Measurements from ENCODE around the gene UMODL1. TPM values are rescaled to one million over a fixed set of nuclear protein-coding genes. Genes with fewer than 3 reads are reported as not detected.

Gene UMODL1
- total and polyA plus RNA-seq, 10 of the 15 experiments (the other 5 are each of a cell fraction or from before 2014, with no cell fraction given) = 0.01 to 0.11 (median 0.03) TPM; not detected in 5

DNA sequence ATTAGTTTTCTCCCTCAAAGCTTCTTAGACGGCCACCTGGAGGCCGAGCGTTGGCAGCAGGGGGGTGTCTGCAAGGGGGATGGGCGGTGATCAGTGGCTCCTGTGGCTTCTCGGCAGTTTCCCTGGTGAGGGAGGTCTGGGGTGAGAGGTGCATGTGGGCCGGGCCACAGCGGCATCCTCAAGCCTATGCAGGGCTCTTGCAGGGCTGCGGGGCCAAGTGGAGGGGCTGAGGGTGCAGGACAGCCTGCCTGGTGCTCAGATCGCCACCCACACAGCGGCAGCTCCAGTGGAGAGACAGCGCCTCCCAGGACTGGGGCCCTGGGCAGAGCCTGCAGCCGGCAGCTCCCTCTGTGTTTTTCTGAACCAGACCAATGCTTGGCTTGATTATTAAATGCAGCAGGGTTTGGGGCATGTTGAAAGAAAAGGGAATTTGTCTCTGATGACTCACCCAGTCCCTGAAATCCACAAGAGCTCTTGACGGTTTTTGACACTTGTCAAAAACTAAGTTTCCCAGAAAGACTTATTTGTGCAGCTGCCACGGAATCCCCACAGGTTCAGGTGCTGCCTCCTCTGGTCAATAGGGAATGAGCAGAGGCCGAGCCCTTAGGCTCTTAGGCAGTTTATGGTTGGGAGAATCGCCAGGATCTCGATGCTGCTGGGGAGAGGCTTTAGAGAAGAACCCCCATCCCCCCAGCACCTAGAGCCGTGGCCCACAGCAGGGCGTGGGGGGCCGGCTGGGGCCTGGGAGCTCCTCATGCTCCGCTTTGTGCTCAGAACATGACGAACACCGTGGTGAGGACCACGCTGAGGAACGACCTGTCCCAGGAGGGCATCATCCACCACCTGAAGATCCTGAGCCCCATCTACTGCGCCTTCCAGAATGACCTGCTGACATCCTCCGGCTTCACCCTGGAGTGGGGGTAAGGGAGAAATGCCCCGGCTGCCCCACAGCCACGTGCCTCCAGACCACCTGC lies 54.7 kb downstream of the UMODL1 start:
- H3K27ac ChIP-seq (ENCODE audit: control insufficient read depth, insufficient read depth) = no peak overlapping the region
- POLR2A ChIA-PET = no interaction called here
- FAIRE-seq (no peak), DNase-seq (ENCODE audit: low read depth, low spot score) (no peak), ATAC-seq (peak; percentile 45)
- H3K9ac ChIP-seq (ENCODE audit: control insufficient read depth, insufficient read depth, low read length) = no peak overlapping the region
- H3K79me2 ChIP-seq (ENCODE audit: control insufficient read depth, insufficient read depth, low read length) = no peaks in the 10 kb centered on the region
- no peak overlapping the region for H3K4me2 ChIP-seq (ENCODE audit: control insufficient read depth, insufficient read depth)
- no TSS peak for BruUV-seq (replicated peaks)
- no peaks in the 10 kb centered on the region for H3K27me3 ChIP-seq (replicated peaks in 1 of 2; ENCODE audit: control insufficient read depth in 2 of 2, insufficient read depth in 2 of 2, low read length in 1 of 2)
- H2AFZ ChIP-seq (ENCODE audit: control insufficient read depth, low read depth, low read length) = no peak overlapping the region
- 22% methylated on average over 29 of the region's 29 CpGs for WGBS (ENCODE audit: insufficient coverage, insufficient replicate concordance, low lambda C conversion rate, missing lambda C conversion rate)
- H3K4me1 ChIP-seq (ENCODE audit: control insufficient read depth, insufficient read depth, low read length) = peaks cover 15% of the 10 kb centered on the region
- in situ Hi-C loops (cut with MboI) (loop anchor here (5.0 kb wide), 1 partner anchor 51 kb away; no protein-coding TSS in a partner anchor), intact Hi-C loops (cut with micrococcal nuclease; ENCODE audit: unreplicated experiment) (no loop called here)
- H3K9me3 ChIP-seq (replicated peaks; ENCODE audit: control insufficient read depth, insufficient read depth, low read length) = no peaks in the 10 kb centered on the region
- CTCF ChIA-PET = interaction anchor here (0.7 to 2.0 kb wide), 6 partner anchors 10 to 514 kb away, joined by 3 to 8 read pairs (median 4); no protein-coding TSS in a partner anchor
- H4K20me1 ChIP-seq (ENCODE audit: control insufficient read depth, insufficient read depth) = no peaks in the 10 kb centered on the region
- H3K4me3 ChIP-seq = no peak overlapping the region
- SMC1A ChIA-PET (ENCODE audit: uncharacterized antibody, unreplicated experiment) = interaction anchor here (1.1 to 2.0 kb wide), 4 partner anchors 13 to 309 kb away, joined by 3 to 6 read pairs (median 4); no protein-coding TSS in a partner anchor
- H3K36me3 ChIP-seq (ENCODE audit: control insufficient read depth in 2 of 2, insufficient read depth in 2 of 2, low read length in 1 of 2) = no peaks in the 10 kb centered on the region
- RAD21 ChIA-PET (ENCODE audit: unreplicated experiment) = no interaction called here
- TF ChIP-seq POLR2AphosphoS5 (IDR thresholded peaks at IDR 0.05; ENCODE audit: low read length) (no peak), NR2C1 (IDR thresholded peaks at IDR 0.05) (no peak), ZBED1 (IDR thresholded peaks at IDR 0.05; ENCODE audit: borderline replicate concordance) (no peak), EGR1 (IDR thresholded peaks at IDR 0.05; ENCODE audit: borderline replicate concordance in 1 of 2, low read depth in 2 of 2, low read length in 2 of 2) (no peak), MTA2 (IDR thresholded peaks at IDR 0.05; ENCODE audit: low read depth) (no peak), ATF7 (IDR thresholded peaks at IDR 0.05; ENCODE audit: low read depth) (no peak), TCF12 (IDR thresholded peaks at IDR 0.05; ENCODE audit: low read depth, low read length) (no peak), BACH1 (IDR thresholded peaks at IDR 0.05; ENCODE audit: borderline replicate concordance) (no peak)
- TF ChIP-seq, protein P1, sequence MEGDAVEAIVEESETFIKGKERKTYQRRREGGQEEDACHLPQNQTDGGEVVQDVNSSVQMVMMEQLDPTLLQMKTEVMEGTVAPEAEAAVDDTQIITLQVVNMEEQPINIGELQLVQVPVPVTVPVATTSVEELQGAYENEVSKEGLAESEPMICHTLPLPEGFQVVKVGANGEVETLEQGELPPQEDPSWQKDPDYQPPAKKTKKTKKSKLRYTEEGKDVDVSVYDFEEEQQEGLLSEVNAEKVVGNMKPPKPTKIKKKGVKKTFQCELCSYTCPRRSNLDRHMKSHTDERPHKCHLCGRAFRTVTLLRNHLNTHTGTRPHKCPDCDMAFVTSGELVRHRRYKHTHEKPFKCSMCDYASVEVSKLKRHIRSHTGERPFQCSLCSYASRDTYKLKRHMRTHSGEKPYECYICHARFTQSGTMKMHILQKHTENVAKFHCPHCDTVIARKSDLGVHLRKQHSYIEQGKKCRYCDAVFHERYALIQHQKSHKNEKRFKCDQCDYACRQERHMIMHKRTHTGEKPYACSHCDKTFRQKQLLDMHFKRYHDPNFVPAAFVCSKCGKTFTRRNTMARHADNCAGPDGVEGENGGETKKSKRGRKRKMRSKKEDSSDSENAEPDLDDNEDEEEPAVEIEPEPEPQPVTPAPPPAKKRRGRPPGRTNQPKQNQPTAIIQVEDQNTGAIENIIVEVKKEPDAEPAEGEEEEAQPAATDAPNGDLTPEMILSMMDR (IDR thresholded peaks at IDR 0.05 in 2 of 3, conservative IDR thresholded peaks at IDR 0.05 in 1 of 3; ENCODE audit: control insufficient read depth in 2 of 3, extremely low read depth in 1 of 3, insufficient read depth in 1 of 3, low read depth in 3 of 3, low read length in 3 of 3) = no peak
- TF ChIP-seq, protein P2, sequence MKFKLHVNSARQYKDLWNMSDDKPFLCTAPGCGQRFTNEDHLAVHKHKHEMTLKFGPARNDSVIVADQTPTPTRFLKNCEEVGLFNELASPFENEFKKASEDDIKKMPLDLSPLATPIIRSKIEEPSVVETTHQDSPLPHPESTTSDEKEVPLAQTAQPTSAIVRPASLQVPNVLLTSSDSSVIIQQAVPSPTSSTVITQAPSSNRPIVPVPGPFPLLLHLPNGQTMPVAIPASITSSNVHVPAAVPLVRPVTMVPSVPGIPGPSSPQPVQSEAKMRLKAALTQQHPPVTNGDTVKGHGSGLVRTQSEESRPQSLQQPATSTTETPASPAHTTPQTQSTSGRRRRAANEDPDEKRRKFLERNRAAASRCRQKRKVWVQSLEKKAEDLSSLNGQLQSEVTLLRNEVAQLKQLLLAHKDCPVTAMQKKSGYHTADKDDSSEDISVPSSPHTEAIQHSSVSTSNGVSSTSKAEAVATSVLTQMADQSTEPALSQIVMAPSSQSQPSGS (IDR thresholded peaks at IDR 0.05; ENCODE audit: low read length) = no peak
- TF ChIP-seq, protein P3, sequence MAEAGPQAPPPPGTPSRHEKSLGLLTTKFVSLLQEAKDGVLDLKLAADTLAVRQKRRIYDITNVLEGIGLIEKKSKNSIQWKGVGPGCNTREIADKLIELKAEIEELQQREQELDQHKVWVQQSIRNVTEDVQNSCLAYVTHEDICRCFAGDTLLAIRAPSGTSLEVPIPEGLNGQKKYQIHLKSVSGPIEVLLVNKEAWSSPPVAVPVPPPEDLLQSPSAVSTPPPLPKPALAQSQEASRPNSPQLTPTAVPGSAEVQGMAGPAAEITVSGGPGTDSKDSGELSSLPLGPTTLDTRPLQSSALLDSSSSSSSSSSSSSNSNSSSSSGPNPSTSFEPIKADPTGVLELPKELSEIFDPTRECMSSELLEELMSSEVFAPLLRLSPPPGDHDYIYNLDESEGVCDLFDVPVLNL (IDR thresholded peaks at IDR 0.05; ENCODE audit: low read depth, low read length) = no peak
- TF ChIP-seq, protein P4, sequence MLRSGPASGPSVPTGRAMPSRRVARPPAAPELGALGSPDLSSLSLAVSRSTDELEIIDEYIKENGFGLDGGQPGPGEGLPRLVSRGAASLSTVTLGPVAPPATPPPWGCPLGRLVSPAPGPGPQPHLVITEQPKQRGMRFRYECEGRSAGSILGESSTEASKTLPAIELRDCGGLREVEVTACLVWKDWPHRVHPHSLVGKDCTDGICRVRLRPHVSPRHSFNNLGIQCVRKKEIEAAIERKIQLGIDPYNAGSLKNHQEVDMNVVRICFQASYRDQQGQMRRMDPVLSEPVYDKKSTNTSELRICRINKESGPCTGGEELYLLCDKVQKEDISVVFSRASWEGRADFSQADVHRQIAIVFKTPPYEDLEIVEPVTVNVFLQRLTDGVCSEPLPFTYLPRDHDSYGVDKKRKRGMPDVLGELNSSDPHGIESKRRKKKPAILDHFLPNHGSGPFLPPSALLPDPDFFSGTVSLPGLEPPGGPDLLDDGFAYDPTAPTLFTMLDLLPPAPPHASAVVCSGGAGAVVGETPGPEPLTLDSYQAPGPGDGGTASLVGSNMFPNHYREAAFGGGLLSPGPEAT (IDR thresholded peaks at IDR 0.05; ENCODE audit: low read depth) = no peak
- TF ChIP-seq, protein P5, sequence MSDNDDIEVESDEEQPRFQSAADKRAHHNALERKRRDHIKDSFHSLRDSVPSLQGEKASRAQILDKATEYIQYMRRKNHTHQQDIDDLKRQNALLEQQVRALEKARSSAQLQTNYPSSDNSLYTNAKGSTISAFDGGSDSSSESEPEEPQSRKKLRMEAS (IDR thresholded peaks at IDR 0.05; ENCODE audit: low read depth, low read length) = no peak

All from GM12878 (cell line).